HG02798 (cell line): ENCODE results near the gene AP1AR.
"Not testable (repeated sequence)": the region's sequence is repeated elsewhere in the genome, so short reads cannot be mapped to it uniquely, and the experiment has no call there.

Source experiments
- ATAC-seq: cut with Tn5 transposase; IDR thresholded peaks from one replicate; pipeline ENCODE4 v1.9.1; 2021; ENCODE audit warnings: mild to moderate bottlenecking; ENCODE audit not compliant: unreplicated experiment, poor library complexity

AP1AR gene

GRCh38 chr4:112277220-112277619 lies 45.6 kb downstream of the AP1AR start:
- ATAC-seq = no peak

GRCh38 chr4:112277705-112278448 lies 46.3 kb downstream of the AP1AR start:
- no peak for ATAC-seq

GRCh38 chr4:112279025-112279881 lies 47.7 kb downstream of the AP1AR start:
- ATAC-seq = peak; percentile 66

- peak; percentile 20 for ATAC-seq
Measured at GRCh38 chr4:112279882-112280315, 48.3 kb downstream of the AP1AR start.

GRCh38 chr4:112280386-112281056 lies 48.9 kb downstream of the AP1AR start:
- no peak for ATAC-seq

GRCh38 chr4:112281895-112282398 lies 50.4 kb downstream of the AP1AR start:
- ATAC-seq = not testable (repeated sequence)

- ATAC-seq = no peak
Measured at GRCh38 chr4:112282860-112283667, 51.5 kb downstream of the AP1AR start.

- no peak for ATAC-seq
Measured at GRCh38 chr4:112284166-112284565, 52.6 kb downstream of the AP1AR start.

- ATAC-seq = no peak
Measured at GRCh38 chr4:112284662-112285411, 53.2 kb downstream of the AP1AR start.

GRCh38 chr4:112287258-112287989 lies 55.8 kb downstream of the AP1AR start:
- ATAC-seq = peak; percentile 22

GRCh38 chr4:112288455-112288854 lies 56.9 kb downstream of the AP1AR start:
- peak; percentile 33 for ATAC-seq

GRCh38 chr4:112289407-112290253 lies 58.0 kb downstream of the AP1AR start:
- peak; percentile 13 for ATAC-seq

GRCh38 chr4:112290341-112290740 lies 58.8 kb downstream of the AP1AR start:
- ATAC-seq = peak; percentile 19

- peak; percentile 87 for ATAC-seq
Measured at GRCh38 chr4:112296949-112297880, 65.6 kb downstream of the AP1AR start, which contains the start of gene ALPK1. Gene ALPK1, plus strand, starts transcription at chr4:112297369.

- no peak for ATAC-seq
Measured at GRCh38 chr4:112299721-112300120, 68.1 kb downstream of the AP1AR start.
